ENCODE data around the gene CCND3. TPM values are rescaled to one million over a fixed set of nuclear protein-coding genes. Genes with fewer than 3 reads are reported as not detected.

The CCND3 gene
- total RNA-seq, 4 donors from 2014 or later = 38.1 to 142 (median 46.5) TPM

GRCh38 chr6:41960028-41960427 lies 18.4 kb upstream of the CCND3 start:
- Histone ChIP-seq H3K36me3 (peaks cover 0 to 4% (median 0%) of the 10 kb centered on the region in 3 donors), H3K9me3 (no peaks in the 10 kb centered on the region), H3K4me3 (no peak overlapping the region), H3K4me1 (no peaks in the 10 kb centered on the region), H3K27ac (no peak overlapping the region), H3K27me3 (no peaks in the 10 kb centered on the region)
- intact Hi-C loops (cut with DNase I) = no loop called here
- DNase-seq = no peak
- no peak for TF ChIP-seq CTCF (IDR thresholded peaks at IDR 0.05)
- no peak for TF ChIP-seq POLR2A (IDR thresholded peaks at IDR 0.05)
- 90 to 93% methylated on average over 4 of the region's 4 CpGs for WGBS, 2 donors

- WGBS, 2 donors = 83 to 88% methylated on average over 5 to 6 of the region's 6 CpGs
- Histone ChIP-seq H3K4me3 (no peak overlapping the region), H3K9me3 (no peaks in the 10 kb centered on the region), H3K4me1 (no peaks in the 10 kb centered on the region), H3K27me3 (no peaks in the 10 kb centered on the region), H3K36me3 (no peaks in the 10 kb centered on the region), H3K27ac (no peak overlapping the region)
- intact Hi-C loops (cut with DNase I) = no loop called here
- TF ChIP-seq CTCF (IDR thresholded peaks at IDR 0.05) (no peak), POLR2A (IDR thresholded peaks at IDR 0.05) (no peak)
- DNase-seq = no peak
These were observed 16.6 kb upstream of the CCND3 start for GRCh38 chr6:41958022-41958856.

GRCh38 chr6:41957117-41957516 lies 15.5 kb upstream of the CCND3 start:
- WGBS, 2 donors = 80 to 81% methylated on average over 4 of the region's 4 CpGs
- DNase-seq = no peak
- Histone ChIP-seq H3K4me3 (no peak overlapping the region), H3K27me3 (no peaks in the 10 kb centered on the region), H3K27ac (no peak overlapping the region), H3K36me3 (no peaks in the 10 kb centered on the region), H3K4me1 (no peaks in the 10 kb centered on the region), H3K9me3 (no peaks in the 10 kb centered on the region)
- TF ChIP-seq CTCF (IDR thresholded peaks at IDR 0.05) (no peak), POLR2A (IDR thresholded peaks at IDR 0.05) (no peak)
- intact Hi-C loops (cut with DNase I) = no loop called here

- no peak overlapping the region for H3K4me3 ChIP-seq
- H3K27me3 ChIP-seq = no peaks in the 10 kb centered on the region
- no peak for DNase-seq
- 83 to 88% methylated on average over 2 of the region's 2 CpGs for WGBS, 2 donors
- peaks cover 0 to 6% (median 0%) of the 10 kb centered on the region in 3 donors for H3K36me3 ChIP-seq
- H3K27ac ChIP-seq = no peak overlapping the region
- intact Hi-C loops (cut with DNase I) = no loop called here
- TF ChIP-seq CTCF (IDR thresholded peaks at IDR 0.05) = no peak
- TF ChIP-seq POLR2A (IDR thresholded peaks at IDR 0.05) = no peak
- H3K9me3 ChIP-seq = no peaks in the 10 kb centered on the region
- no peaks in the 10 kb centered on the region for H3K4me1 ChIP-seq
These were observed 13.8 kb upstream of the CCND3 start for GRCh38 chr6:41955412-41955811.

- H3K4me3 ChIP-seq = no peak overlapping the region
- intact Hi-C loops (cut with DNase I) = no loop called here
- H3K4me1 ChIP-seq = no peaks in the 10 kb centered on the region
- no peak for DNase-seq
- H3K9me3 ChIP-seq = no peaks in the 10 kb centered on the region
- H3K36me3 ChIP-seq = peaks cover 0 to 6% (median 0%) of the 10 kb centered on the region in 3 donors
- WGBS, 2 donors = 84 to 93% methylated on average over 2 of the region's 2 CpGs
- H3K27ac ChIP-seq = no peak overlapping the region
- no peak for TF ChIP-seq POLR2A (IDR thresholded peaks at IDR 0.05)
- no peak for TF ChIP-seq CTCF (IDR thresholded peaks at IDR 0.05)
- no peaks in the 10 kb centered on the region for H3K27me3 ChIP-seq
These were observed 13.1 kb upstream of the CCND3 start for GRCh38 chr6:41954668-41955067.

All from esophagus squamous epithelium (tissue), 5 donors.